Measurements from ENCODE around the gene MUS81. TPM values are rescaled to one million over a fixed set of nuclear protein-coding genes. Genes with fewer than 3 reads are reported as not detected.

Gene MUS81
- total and polyA plus RNA-seq, 9 of the 15 experiments (the other 6 are each of a cell fraction or from before 2014, with no cell fraction given): 13.4 to 118 (median 53.7) TPM

DNA sequence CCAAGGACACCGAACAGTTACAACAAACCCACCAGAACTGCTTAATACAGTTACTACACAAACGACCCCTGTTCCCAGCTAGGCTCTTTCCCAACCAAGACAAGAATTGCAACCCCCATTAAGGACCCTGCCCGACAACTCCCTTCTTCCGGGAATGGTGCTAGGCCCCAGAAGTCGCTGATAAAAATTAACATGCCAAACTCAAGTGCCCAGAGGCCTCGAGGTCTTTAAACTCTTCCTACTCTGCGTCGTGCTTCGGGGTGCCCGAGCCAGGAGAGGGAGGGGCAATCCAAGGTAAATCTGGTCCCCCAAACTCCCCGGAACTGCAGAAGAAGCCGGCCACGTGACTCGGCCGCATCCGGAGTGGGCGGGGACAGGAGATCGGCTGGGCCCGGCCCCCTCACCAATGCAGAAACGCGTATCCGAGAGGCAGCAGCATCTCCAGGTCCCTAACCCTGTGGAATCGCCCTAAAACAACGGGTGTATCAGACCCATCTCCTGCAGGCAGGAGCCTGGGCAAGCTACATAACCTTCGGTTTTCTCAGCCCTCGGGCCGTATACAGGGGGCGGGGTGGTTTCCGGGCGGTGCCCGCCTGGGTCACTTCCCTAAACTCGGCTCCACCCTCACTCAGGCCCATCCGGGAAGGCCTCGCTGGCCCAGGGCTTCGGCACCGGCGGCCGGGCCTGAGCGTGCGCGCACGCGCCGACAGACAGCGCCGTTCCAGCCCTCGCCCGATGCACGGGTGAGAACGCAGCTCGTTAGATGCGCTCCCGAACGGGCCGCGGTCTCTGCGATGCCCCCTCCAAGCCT is 3.3 kb upstream of the MUS81 start (continued):
- TF ChIP-seq CHD4 (IDR thresholded peaks at IDR 0.05; ENCODE audit: insufficient read depth, insufficient replicate concordance, low read depth, low read length, poor library complexity, severe bottlenecking): no peak
- no peak for TF ChIP-seq BCOR (IDR thresholded peaks at IDR 0.05)
- peak; percentile 72 to 75; a peak in 2 of 4 replicates for TF ChIP-seq FOXK2 (conservative IDR thresholded peaks at IDR 0.05 in 1 of 2, IDR thresholded peaks at IDR 0.05 in 1 of 2; ENCODE audit: low read depth in 2 of 2)
- TF ChIP-seq, protein P1, sequence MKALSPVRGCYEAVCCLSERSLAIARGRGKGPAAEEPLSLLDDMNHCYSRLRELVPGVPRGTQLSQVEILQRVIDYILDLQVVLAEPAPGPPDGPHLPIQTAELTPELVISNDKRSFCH (CRISPR knock-in tag; IDR thresholded peaks at IDR 0.05): no peak
- TF ChIP-seq, protein P1 (tag; IDR thresholded peaks at IDR 0.05): no peak
- TF ChIP-seq ZBTB5 (IDR thresholded peaks at IDR 0.05): no peak
- TF ChIP-seq HOXB6 (CRISPR knock-in tag; IDR thresholded peaks at IDR 0.05; ENCODE audit: borderline replicate concordance): no peak
- TF ChIP-seq, protein P2, sequence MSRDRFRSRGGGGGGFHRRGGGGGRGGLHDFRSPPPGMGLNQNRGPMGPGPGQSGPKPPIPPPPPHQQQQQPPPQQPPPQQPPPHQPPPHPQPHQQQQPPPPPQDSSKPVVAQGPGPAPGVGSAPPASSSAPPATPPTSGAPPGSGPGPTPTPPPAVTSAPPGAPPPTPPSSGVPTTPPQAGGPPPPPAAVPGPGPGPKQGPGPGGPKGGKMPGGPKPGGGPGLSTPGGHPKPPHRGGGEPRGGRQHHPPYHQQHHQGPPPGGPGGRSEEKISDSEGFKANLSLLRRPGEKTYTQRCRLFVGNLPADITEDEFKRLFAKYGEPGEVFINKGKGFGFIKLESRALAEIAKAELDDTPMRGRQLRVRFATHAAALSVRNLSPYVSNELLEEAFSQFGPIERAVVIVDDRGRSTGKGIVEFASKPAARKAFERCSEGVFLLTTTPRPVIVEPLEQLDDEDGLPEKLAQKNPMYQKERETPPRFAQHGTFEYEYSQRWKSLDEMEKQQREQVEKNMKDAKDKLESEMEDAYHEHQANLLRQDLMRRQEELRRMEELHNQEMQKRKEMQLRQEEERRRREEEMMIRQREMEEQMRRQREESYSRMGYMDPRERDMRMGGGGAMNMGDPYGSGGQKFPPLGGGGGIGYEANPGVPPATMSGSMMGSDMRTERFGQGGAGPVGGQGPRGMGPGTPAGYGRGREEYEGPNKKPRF (IDR thresholded peaks at IDR 0.05; ENCODE audit: low read depth, low read length): no peak
- TF ChIP-seq CBFB (CRISPR knock-in tag; IDR thresholded peaks at IDR 0.05): no peak
- no peak; the same call in 1 of the 2 replicates for TF ChIP-seq IRF1 (CRISPR knock-in tag; IDR thresholded peaks at IDR 0.05; ENCODE audit: borderline replicate concordance)
- TF ChIP-seq, protein P3, sequence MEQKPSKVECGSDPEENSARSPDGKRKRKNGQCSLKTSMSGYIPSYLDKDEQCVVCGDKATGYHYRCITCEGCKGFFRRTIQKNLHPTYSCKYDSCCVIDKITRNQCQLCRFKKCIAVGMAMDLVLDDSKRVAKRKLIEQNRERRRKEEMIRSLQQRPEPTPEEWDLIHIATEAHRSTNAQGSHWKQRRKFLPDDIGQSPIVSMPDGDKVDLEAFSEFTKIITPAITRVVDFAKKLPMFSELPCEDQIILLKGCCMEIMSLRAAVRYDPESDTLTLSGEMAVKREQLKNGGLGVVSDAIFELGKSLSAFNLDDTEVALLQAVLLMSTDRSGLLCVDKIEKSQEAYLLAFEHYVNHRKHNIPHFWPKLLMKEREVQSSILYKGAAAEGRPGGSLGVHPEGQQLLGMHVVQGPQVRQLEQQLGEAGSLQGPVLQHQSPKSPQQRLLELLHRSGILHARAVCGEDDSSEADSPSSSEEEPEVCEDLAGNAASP (IDR thresholded peaks at IDR 0.05): no peak
- TF ChIP-seq SP2 (IDR thresholded peaks at IDR 0.05; ENCODE audit: extremely low read depth, low read depth, low read length, poor library complexity, severe bottlenecking): no peak
- TF ChIP-seq HLTF (IDR thresholded peaks at IDR 0.05): no peak
- TF ChIP-seq THRAP3 (IDR thresholded peaks at IDR 0.05; ENCODE audit: borderline replicate concordance): no peak
- no peak for TF ChIP-seq JUND (IDR thresholded peaks at IDR 0.05; ENCODE audit: borderline replicate concordance, low read depth, low read length)
- no peak for TF ChIP-seq JUND (tag; IDR thresholded peaks at IDR 0.05; ENCODE audit: borderline replicate concordance, low read depth, low read length)
- TF ChIP-seq ARID1B (IDR thresholded peaks at IDR 0.05): no peak
- no peak for TF ChIP-seq SLC30A9 (CRISPR knock-in tag; IDR thresholded peaks at IDR 0.05)
- TF ChIP-seq RNF2 (IDR thresholded peaks at IDR 0.05): no peak
- no peak for TF ChIP-seq POLR2H (tag; IDR thresholded peaks at IDR 0.05; ENCODE audit: low read depth)
- TF ChIP-seq GATAD2A (IDR thresholded peaks at IDR 0.05): no peak; the same call in 1 of the 2 replicates
